Fibroblast of skin of right biceps (primary cell): ENCODE results near the gene PARP14.

ENCODE experiments used
- DNase-seq: peaks from one replicate; pipeline ENCODE4 v3.0.0-alpha.2; 2013

Gene PARP14

GRCh38 chr3:122773944-122774509 is 93.4 kb downstream of the PARP14 start:
- no peak for DNase-seq

- peak; percentile 21 for DNase-seq
Observed at GRCh38 chr3:122774564-122774963, 93.9 kb downstream of the PARP14 start.

GRCh38 chr3:122776675-122777468 is 96.2 kb downstream of the PARP14 start:
- no peak for DNase-seq

GRCh38 chr3:122777563-122777962 is 96.9 kb downstream of the PARP14 start:
- DNase-seq, result no peak
